22Rv1 (cell line): ENCODE data around the gene ISLR.

Experiments used
- ZFX ChIP-seq: fragments of 450-650 bp; IDR thresholded peaks from 2 replicates; pipeline ENCODE4 v1.6.1; 2017; ENCODE audit warnings: antibody characterized with exemption, borderline replicate concordance
- TF ChIP-seq, protein P1 (sequence below): fragments of 450-650 bp; IDR thresholded peaks from 2 replicates; pipeline ENCODE4 v1.5.1; 2017; ENCODE audit warnings: mild to moderate bottlenecking

DNA sequence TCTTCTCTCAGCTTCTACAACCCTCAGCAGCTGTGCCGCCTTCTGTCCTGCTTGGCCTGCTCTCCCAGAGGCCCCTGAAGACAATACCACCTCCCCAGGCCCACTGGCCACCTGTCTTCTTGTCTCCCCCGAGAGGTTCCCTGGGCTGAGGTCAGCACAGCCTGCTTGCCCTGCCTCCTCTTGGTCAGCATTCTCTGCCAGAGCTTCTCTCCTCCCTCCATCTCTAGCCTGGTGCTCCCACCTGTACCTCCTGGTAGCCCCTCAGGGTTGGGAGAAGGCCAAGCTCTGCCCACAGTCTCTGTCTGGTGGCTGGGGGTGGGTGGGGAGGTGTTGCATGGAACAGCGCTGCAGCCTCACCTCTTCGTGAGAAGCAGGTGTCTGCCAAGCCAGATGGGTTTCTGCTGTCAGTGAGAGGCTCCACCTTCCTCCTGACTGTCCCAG is 5.6 kb upstream of the ISLR start:
- TF ChIP-seq, protein P1, sequence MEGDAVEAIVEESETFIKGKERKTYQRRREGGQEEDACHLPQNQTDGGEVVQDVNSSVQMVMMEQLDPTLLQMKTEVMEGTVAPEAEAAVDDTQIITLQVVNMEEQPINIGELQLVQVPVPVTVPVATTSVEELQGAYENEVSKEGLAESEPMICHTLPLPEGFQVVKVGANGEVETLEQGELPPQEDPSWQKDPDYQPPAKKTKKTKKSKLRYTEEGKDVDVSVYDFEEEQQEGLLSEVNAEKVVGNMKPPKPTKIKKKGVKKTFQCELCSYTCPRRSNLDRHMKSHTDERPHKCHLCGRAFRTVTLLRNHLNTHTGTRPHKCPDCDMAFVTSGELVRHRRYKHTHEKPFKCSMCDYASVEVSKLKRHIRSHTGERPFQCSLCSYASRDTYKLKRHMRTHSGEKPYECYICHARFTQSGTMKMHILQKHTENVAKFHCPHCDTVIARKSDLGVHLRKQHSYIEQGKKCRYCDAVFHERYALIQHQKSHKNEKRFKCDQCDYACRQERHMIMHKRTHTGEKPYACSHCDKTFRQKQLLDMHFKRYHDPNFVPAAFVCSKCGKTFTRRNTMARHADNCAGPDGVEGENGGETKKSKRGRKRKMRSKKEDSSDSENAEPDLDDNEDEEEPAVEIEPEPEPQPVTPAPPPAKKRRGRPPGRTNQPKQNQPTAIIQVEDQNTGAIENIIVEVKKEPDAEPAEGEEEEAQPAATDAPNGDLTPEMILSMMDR = no peak
- no peak for TF ChIP-seq ZFX
